H1 (cell line): ENCODE data around the gene ARHGAP24. TPM values are rescaled to one million over a fixed set of nuclear protein-coding genes. Genes with fewer than 3 reads are reported as not detected.

Experiments
- CTCF ChIA-PET: fragments of 300-600 bp; sonication (Branson Sonifier 250); formaldehyde crosslinking; loops from one replicate; lab custom pipeline; 2021; ENCODE audit not compliant: partially characterized antibody; lab: Charles Lee
- POLR2A ChIA-PET: fragments of 300-600 bp; sonication (Branson Sonifier 250); formaldehyde crosslinking; loops from one replicate; lab custom pipeline; 2021; ENCODE audit warnings: inconsistent platforms; ENCODE audit not compliant: partially characterized antibody; lab: Charles Lee
- DNase-seq, 2 experiments: peaks; one replicate each; pipeline versions ENCODE4 v3.0.0 to v3.0.0-alpha.2; 2010 to 2022; ENCODE audit warnings: low spot score in 2 of 2, low read depth in 1 of 2, mixed read lengths in 1 of 2
- FAIRE-seq: peaks from 2 replicates; lab custom pipeline; 2011; peaks lifted over from hg19 to GRCh38; lab: Jason Lieb, UNC
- H2AFZ ChIP-seq: 2 replicates; pipeline ENCODE4 v1.8.1; 2012; ENCODE audit warnings: low read length, inconsistent platforms
- H2AK5ac ChIP-seq: 2 replicates; pipeline ENCODE4 v1.6.1; 2013; ENCODE audit warnings: low read depth, low read length
- H2BK120ac ChIP-seq: replicated peaks from 2 replicates; pipeline ENCODE3; 2013; ENCODE audit warnings: low read depth, low read length, inconsistent platforms
- H2BK12ac ChIP-seq: 2 replicates; pipeline ENCODE4 v1.6.1; 2013; ENCODE audit warnings: low read depth, low read length
- H2BK15ac ChIP-seq: 2 replicates; pipeline ENCODE4 v1.6.1; 2013; ENCODE audit warnings: low read length
- H2BK20ac ChIP-seq: 2 replicates; pipeline ENCODE4 v1.6.1; 2013; ENCODE audit warnings: low read length
- H2BK5ac ChIP-seq: 2 replicates; pipeline ENCODE4 v1.6.1; 2013; ENCODE audit warnings: low read depth, low read length
- H3K14ac ChIP-seq: 2 replicates; pipeline ENCODE4 v1.6.1; 2013; ENCODE audit warnings: inconsistent platforms; ENCODE audit not compliant: insufficient read length
- H3K18ac ChIP-seq: 2 replicates; pipeline ENCODE4 v1.6.1; 2013; ENCODE audit warnings: low read length; ENCODE audit errors: extremely low read depth
- H3K23ac ChIP-seq: 2 replicates; pipeline ENCODE4 v1.6.1; 2013; ENCODE audit warnings: inconsistent platforms; ENCODE audit not compliant: insufficient read length
- H3K23me2 ChIP-seq: 2 replicates; pipeline ENCODE4 v1.6.1; 2013; ENCODE audit warnings: low read depth, low read length
- H3K27ac ChIP-seq: 2 replicates; pipeline ENCODE4 v1.6.1; 2011; ENCODE audit warnings: low read depth, low read length, inconsistent platforms
- H3K27me3 ChIP-seq, 4 experiments: replicated peaks in 1 of 4; 1 replicate in 1 of 4; 2 replicates in 3 of 4; pipeline versions ENCODE4 v1.6.1 to v1.8.1; 2011 to 2013; ENCODE audit warnings: low read length in 3 of 4, mild to moderate bottlenecking in 3 of 4, inconsistent platforms in 2 of 4, mixed read lengths in 2 of 4, moderate library complexity in 1 of 4; ENCODE audit not compliant: control insufficient read depth in 3 of 4, insufficient read depth in 3 of 4; ENCODE audit errors: extremely low read depth in 1 of 4
- H3K36me3 ChIP-seq, 4 experiments: 2 replicates each; pipeline versions ENCODE4 v1.6.1 to v1.8.1; 2011 to 2013; ENCODE audit warnings: mild to moderate bottlenecking in 4 of 4, low read length in 3 of 4, moderate library complexity in 2 of 4, control low read depth in 1 of 4, inconsistent platforms in 1 of 4; ENCODE audit not compliant: insufficient read depth in 4 of 4, control insufficient read depth in 2 of 4
- H3K4ac ChIP-seq: replicated peaks from 2 replicates; pipeline ENCODE3; 2013; ENCODE audit warnings: low read length, low read depth, mixed read lengths, inconsistent platforms; ENCODE audit not compliant: insufficient read length
- H3K4me1 ChIP-seq, 4 experiments: replicated peaks in 1 of 4; 1 replicate in 1 of 4; 2 replicates in 3 of 4; pipeline versions ENCODE4 v1.6.1 to v1.8.1; 2011 to 2013; ENCODE audit warnings: low read length in 3 of 4, inconsistent platforms in 2 of 4, mixed read lengths in 1 of 4; ENCODE audit not compliant: insufficient read depth in 4 of 4, control insufficient read depth in 3 of 4
- H3K4me2 ChIP-seq, 2 experiments: 2 replicates each; pipeline versions ENCODE4 v1.6.1 to v1.8.1; 2011 to 2013; ENCODE audit warnings: low read depth in 2 of 2, low read length in 2 of 2, control low read depth in 1 of 2, inconsistent platforms in 1 of 2, mild to moderate bottlenecking in 1 of 2; ENCODE audit not compliant: insufficient read depth in 1 of 2
- H3K4me3 ChIP-seq, 4 experiments: fragments of 200-600, 300-600 bp in 1 of 4; sonication (generic), shearing (Covaris generic), sonication (Bioruptor Twin) in 1 of 4; 2 replicates each; pipeline versions ENCODE4 v1.5.1 to v1.8.1; 2011 to 2016; ENCODE audit warnings: low read length in 4 of 4, low read depth in 3 of 4, control low read depth in 2 of 4, inconsistent platforms in 2 of 4, mild to moderate bottlenecking in 2 of 4, mixed read lengths in 1 of 4, moderate library complexity in 1 of 4; ENCODE audit not compliant: insufficient read depth in 2 of 4; ENCODE audit errors: extremely low read depth in 1 of 4
- H3K56ac ChIP-seq: replicated peaks from 2 replicates; pipeline ENCODE3; 2013; ENCODE audit warnings: low read depth, mild to moderate bottlenecking, mixed read lengths, low read length, inconsistent platforms; ENCODE audit not compliant: insufficient read length
- H3K79me1 ChIP-seq: 2 replicates; pipeline ENCODE4 v1.6.1; 2013; ENCODE audit warnings: low read depth, low read length, control low read depth
- H3K79me2 ChIP-seq, 2 experiments: 2 replicates each; pipeline versions ENCODE4 v1.6.1 to v1.8.1; 2012 to 2013; ENCODE audit warnings: low read length in 2 of 2, mild to moderate bottlenecking in 2 of 2, inconsistent platforms in 1 of 2; ENCODE audit not compliant: insufficient read depth in 2 of 2, control insufficient read depth in 1 of 2
- H3K9ac ChIP-seq, 4 experiments: replicated peaks in 1 of 4; 1 replicate in 1 of 4; 2 replicates in 3 of 4; pipeline versions ENCODE4 v1.6.1 to v1.8.1; 2011 to 2013; ENCODE audit warnings: low read depth in 3 of 4, low read length in 3 of 4, control low read depth in 2 of 4, mild to moderate bottlenecking in 2 of 4, moderate library complexity in 2 of 4, inconsistent platforms in 1 of 4; ENCODE audit errors: extremely low read depth in 1 of 4
- H3K9me3 ChIP-seq, 2 experiments: 2 replicates each; pipeline versions ENCODE4 v1.6.1 to v1.8.1; 2012 to 2013; ENCODE audit warnings: mild to moderate bottlenecking in 2 of 2, moderate library complexity in 2 of 2, control low read depth in 1 of 2, inconsistent platforms in 1 of 2, low read depth in 1 of 2, low read length in 1 of 2, mixed read lengths in 1 of 2; ENCODE audit not compliant: insufficient read depth in 2 of 2
- H4K20me1 ChIP-seq, 2 experiments: replicated peaks in 1 of 2; 2 replicates each; pipeline versions ENCODE3 to v1.8.1; 2011 to 2013; ENCODE audit warnings: inconsistent platforms in 2 of 2, low read length in 2 of 2, mild to moderate bottlenecking in 1 of 2; ENCODE audit not compliant: insufficient read depth in 2 of 2, control insufficient read depth in 1 of 2
- H4K5ac ChIP-seq: 2 replicates; pipeline ENCODE4 v1.6.1; 2013; ENCODE audit warnings: low read length, low read depth, mixed read lengths, inconsistent platforms; ENCODE audit not compliant: insufficient read length
- H4K8ac ChIP-seq: 2 replicates; pipeline ENCODE4 v1.8.0; 2013; ENCODE audit warnings: mild to moderate bottlenecking, moderate library complexity, low read length, inconsistent platforms; ENCODE audit not compliant: insufficient read depth; ENCODE audit errors: extremely low read depth
- H4K91ac ChIP-seq: replicated peaks from 2 replicates; pipeline ENCODE3; 2013; ENCODE audit warnings: low read length, mixed read lengths, inconsistent platforms; ENCODE audit not compliant: insufficient read length
- BCL11A ChIP-seq, 2 experiments: IDR thresholded peaks; one replicate each; pipeline ENCODE4 v1.6.1; 2011; ENCODE audit warnings: low read depth in 2 of 2, low read length in 2 of 2, mild to moderate bottlenecking in 2 of 2
- CEBPB ChIP-seq: IDR thresholded peaks from 2 replicates; pipeline ENCODE4 v1.6.1; 2012; ENCODE audit warnings: low read depth, low read length
- CREB1 ChIP-seq: IDR thresholded peaks from 2 replicates; pipeline ENCODE4 v1.6.1; 2012; ENCODE audit warnings: inconsistent platforms
- CTBP2 ChIP-seq: IDR thresholded peaks from 2 replicates; pipeline ENCODE4 v1.7.0; 2011; ENCODE audit warnings: borderline replicate concordance, mild to moderate bottlenecking, moderate library complexity, mixed read lengths, low read length; ENCODE audit not compliant: insufficient read depth, insufficient read length
- JUN ChIP-seq: IDR thresholded peaks from 2 replicates; pipeline ENCODE4 v1.6.1; 2011; ENCODE audit warnings: low read depth, mild to moderate bottlenecking, improper control_type of control experiment, low read length
- JUND ChIP-seq: IDR thresholded peaks from 2 replicates; pipeline ENCODE4 v1.6.1; 2011; ENCODE audit warnings: mild to moderate bottlenecking, improper control_type of control experiment, low read length
- KDM4A ChIP-seq: IDR thresholded peaks from one replicate; pipeline ENCODE4 v1.7.1; 2012; ENCODE audit warnings: low read depth, mild to moderate bottlenecking, moderate library complexity, low read length, inconsistent platforms; ENCODE audit not compliant: severe bottlenecking
- RNF2 ChIP-seq: fragments of 200-900, 300-1000 bp; sonication (generic); IDR thresholded peaks from 2 replicates; pipeline ENCODE4 v1.7.1; 2016; ENCODE audit warnings: borderline replicate concordance, low read depth, mild to moderate bottlenecking, antibody characterized with exemption, low read length; ENCODE audit not compliant: poor library complexity, severe bottlenecking; ENCODE audit errors: missing control alignments
- TAF7 ChIP-seq: optimal IDR thresholded peaks from 2 replicates; pipeline ENCODE3; 2011; ENCODE audit warnings: low read depth, mild to moderate bottlenecking, inconsistent platforms, low read length, moderate library complexity, borderline replicate concordance
- TCF12 ChIP-seq: IDR thresholded peaks from 2 replicates; pipeline ENCODE4 v1.6.1; 2011; ENCODE audit warnings: low read depth, mild to moderate bottlenecking, low read length
- WGBS, 2 experiments: shearing (Covaris generic) in 1 of 2; methylation state at CpG; one replicate each; pipeline versions ENCODE4 v1.1.6 to v1.1.7; 2013 to 2015; ENCODE audit warnings: low lambda C conversion rate in 2 of 2, mixed read lengths in 2 of 2, inconsistent platforms in 1 of 2, low coverage in 1 of 2, missing lambda C conversion rate in 1 of 2; ENCODE audit not compliant: insufficient replicate concordance in 2 of 2, insufficient coverage in 1 of 2, insufficient read length in 1 of 2; ENCODE audit errors: extremely low coverage in 1 of 2, missing lambda C conversion rate in 1 of 2; 5-methylcytosine and 5-hydroxymethylcytosine counted together
- polyA plus RNA-seq, 7 experiments: library from polyadenylated mRNA; depleted of rRNA in 3 of 7; stranded (reverse) in 5 of 7; unstranded in 2 of 7; fragments of >200 nt in 5 of 7; fragments of 200-250 nt in 2 of 7; gene quantifications; 1 replicate in 5 of 7; 2 replicates in 1 of 7; 4 replicates in 1 of 7; pipeline versions ENCODE4 v1.2.1 to v1.2.3, GENCODE V29; 2011 to 2013; ENCODE audit warnings: missing spikeins in 2 of 7, mixed read lengths in 2 of 7
- total RNA-seq: library from RNA; stranded (reverse); fragmentation: NEBNext Ultra II Directional; extraction: Animal tissue kit (Norgen Biotek cat#: 25700); gene quantifications from 2 replicates; pipeline ENCODE4 v1.2.1, GENCODE V29; 2021
- TF ChIP-seq, protein P1 (sequence below): IDR thresholded peaks from 2 replicates; pipeline ENCODE4 v1.6.1; 2012; ENCODE audit warnings: low read length, inconsistent platforms
- TF ChIP-seq, protein P2 (sequence below): IDR thresholded peaks from 2 replicates; pipeline ENCODE4 v1.6.1; 2011; ENCODE audit warnings: low read depth, mild to moderate bottlenecking, low read length; ENCODE audit not compliant: insufficient read depth

Gene ARHGAP24
- total and polyA plus RNA-seq, 2 of the 8 experiments (the other 6 are each of a cell fraction or from before 2014, with no cell fraction given), result 0.08 to 0.50 TPM

GRCh38 chr4:85522836-85523235 is 47.9 kb downstream of the ARHGAP24 start:
- no peak overlapping the region for H2BK20ac ChIP-seq
- no peak overlapping the region for H3K18ac ChIP-seq
- FAIRE-seq (no peak), DNase-seq (no peak)
- no peaks in the 10 kb centered on the region for H3K23me2 ChIP-seq
- H3K4me2 ChIP-seq, result no peak overlapping the region
- H2BK12ac ChIP-seq, result no peak overlapping the region
- WGBS, 2 experiments, result 92% methylated on average over 3 of the region's 3 CpGs; no CpG with 5 or more reads in 1 of the 2 experiments
- no peak overlapping the region for H4K5ac ChIP-seq
- H3K79me1 ChIP-seq, result no peaks in the 10 kb centered on the region
- ChIA-PET POLR2A (no interaction called here), CTCF (interaction anchor here (1.1 kb wide), 1 partner anchor 105 kb away, joined by 3 read pairs; no protein-coding TSS in a partner anchor)
- no peak overlapping the region for H4K8ac ChIP-seq
- peaks cover 0 to 2% of the 10 kb centered on the region in 2 experiments for H4K20me1 ChIP-seq
- no peak overlapping the region for H2BK120ac ChIP-seq
- H4K91ac ChIP-seq, result no peak overlapping the region
- H3K23ac ChIP-seq, result no peak overlapping the region
- H3K14ac ChIP-seq, result no peak overlapping the region
- H3K36me3 ChIP-seq, result no peaks in the 10 kb centered on the region
- H2AK5ac ChIP-seq, result no peak overlapping the region
- H3K4me3 ChIP-seq, result no peak overlapping the region
- H3K9me3 ChIP-seq, result no peaks in the 10 kb centered on the region
- no peaks in the 10 kb centered on the region for H3K27me3 ChIP-seq
- H3K4ac ChIP-seq, result no peak overlapping the region
- H3K79me2 ChIP-seq, result no peaks in the 10 kb centered on the region
- H2AFZ ChIP-seq, result no peak overlapping the region
- H2BK5ac ChIP-seq, result no peak overlapping the region
- H3K9ac ChIP-seq, result no peak overlapping the region
- no peak overlapping the region for H3K56ac ChIP-seq
- H3K4me1 ChIP-seq, result no peaks in the 10 kb centered on the region
- no peak overlapping the region for H2BK15ac ChIP-seq
- no peak overlapping the region for H3K27ac ChIP-seq
- TF ChIP-seq CTBP2 (no peak), BCL11A (IDR thresholded peaks at IDR 0.05; ENCODE audit: low read depth in 2 of 2, low read length in 2 of 2) (no peak), JUND (no peak), KDM4A (no peak), JUN (no peak), RNF2 (no peak), TCF12 (no peak), CEBPB (no peak), TAF7 (no peak), CREB1 (no peak)
- TF ChIP-seq, protein P1, sequence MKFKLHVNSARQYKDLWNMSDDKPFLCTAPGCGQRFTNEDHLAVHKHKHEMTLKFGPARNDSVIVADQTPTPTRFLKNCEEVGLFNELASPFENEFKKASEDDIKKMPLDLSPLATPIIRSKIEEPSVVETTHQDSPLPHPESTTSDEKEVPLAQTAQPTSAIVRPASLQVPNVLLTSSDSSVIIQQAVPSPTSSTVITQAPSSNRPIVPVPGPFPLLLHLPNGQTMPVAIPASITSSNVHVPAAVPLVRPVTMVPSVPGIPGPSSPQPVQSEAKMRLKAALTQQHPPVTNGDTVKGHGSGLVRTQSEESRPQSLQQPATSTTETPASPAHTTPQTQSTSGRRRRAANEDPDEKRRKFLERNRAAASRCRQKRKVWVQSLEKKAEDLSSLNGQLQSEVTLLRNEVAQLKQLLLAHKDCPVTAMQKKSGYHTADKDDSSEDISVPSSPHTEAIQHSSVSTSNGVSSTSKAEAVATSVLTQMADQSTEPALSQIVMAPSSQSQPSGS, result no peak
- TF ChIP-seq, protein P2, sequence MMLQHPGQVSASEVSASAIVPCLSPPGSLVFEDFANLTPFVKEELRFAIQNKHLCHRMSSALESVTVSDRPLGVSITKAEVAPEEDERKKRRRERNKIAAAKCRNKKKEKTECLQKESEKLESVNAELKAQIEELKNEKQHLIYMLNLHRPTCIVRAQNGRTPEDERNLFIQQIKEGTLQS, result no peak
